Transverse colon (tissue), 4 donors: ENCODE measurements around the gene DCT. TPM values are rescaled to one million over a fixed set of nuclear protein-coding genes. Genes with fewer than 3 reads are reported as not detected.

Experiments used
- DNase-seq: peaks from one replicate; pipeline ENCODE4 v3.0.0-alpha.2; 2019
- H3K27ac ChIP-seq, 4 donors: fragments of 200-600 bp; sonication (generic); 2 replicates each; pipeline ENCODE4 v1.5.1; 2016 to 2018; ENCODE audit warnings: inconsistent platforms in 4 of 4
- H3K27me3 ChIP-seq: fragments of 200-600 bp; sonication (generic); 2 replicates; pipeline ENCODE4 v1.5.1; 2017; ENCODE audit warnings: inconsistent platforms
- H3K36me3 ChIP-seq, 4 donors: fragments of 200-600 bp; sonication (generic); 2 replicates each; pipeline ENCODE4 v1.5.1; 2017 to 2019; ENCODE audit warnings: inconsistent platforms in 4 of 4
- H3K4me1 ChIP-seq, 4 donors: fragments of 200-600 bp; sonication (generic); 2 replicates each; pipeline ENCODE4 v1.5.1; 2017 to 2020; ENCODE audit warnings: inconsistent platforms in 4 of 4
- H3K4me3 ChIP-seq, 4 donors: fragments of 200-600 bp; sonication (generic); 1 replicate in 1 of 4; 2 replicates in 3 of 4; pipeline versions ENCODE4 v1.5.1 to v1.6.1; 2017 to 2019; ENCODE audit warnings: inconsistent platforms in 4 of 4
- H3K9me3 ChIP-seq, 2 donors: fragments of 200-600 bp; sonication (generic); 2 replicates each; pipeline ENCODE4 v1.5.1; 2017 to 2019; ENCODE audit warnings: inconsistent platforms in 2 of 2
- CTCF ChIP-seq, 5 experiments: fragments of 200-600 bp in 3 of 5; fragments of 450-650 bp in 2 of 5; sonication (generic) in 3 of 5; IDR thresholded peaks; 1 replicate in 2 of 5; 2 replicates in 3 of 5; pipeline ENCODE4 v1.5.1; 2016 to 2017; ENCODE audit warnings: antibody characterized with exemption in 5 of 5, inconsistent platforms in 3 of 5, mild to moderate bottlenecking in 2 of 5, moderate library complexity in 1 of 5
- EP300 ChIP-seq: sonication (generic); formaldehyde crosslinking; IDR thresholded peaks from one replicate; pipeline ENCODE4 v1.6.1; 2017; ENCODE audit warnings: antibody characterized with exemption, low read depth
- POLR2A ChIP-seq: fragments of 450-650 bp; IDR thresholded peaks from one replicate; pipeline ENCODE4 v1.6.1; 2016; ENCODE audit warnings: antibody characterized with exemption, mild to moderate bottlenecking, moderate library complexity
- POLR2AphosphoS5 ChIP-seq, 3 donors: sonication (generic); formaldehyde crosslinking; IDR thresholded peaks; one replicate each; pipeline ENCODE4 v1.6.1; 2016; ENCODE audit warnings: antibody characterized with exemption in 3 of 3
- whole genome bisulfite sequencing, 2 donors: methylation state at CpG; one replicate each; pipeline ENCODE4 v1.1.5; 2018; ENCODE audit warnings: low coverage in 1 of 2; 5-methylcytosine and 5-hydroxymethylcytosine counted together
- in situ Hi-C, 4 donors: fragments of 200-750 bp; cut with MboI; loops; one replicate each; pipeline versions ENCODE4 v1.15.0 to v1.15.1; 2017; ENCODE audit warnings: low sequenced_read_pairs in 3 of 4, low pct_ligation_motif_present in 1 of 4, low pct_unique_long_range_greater_than_20kb in 1 of 4
- intact Hi-C: fragments of 100-400 bp; cut with DNase I; formaldehyde crosslinking; loops from one replicate; pipeline ENCODE4 v1.15.1; 2023; ENCODE audit warnings: low total_unique reads
- total RNA-seq, 4 donors: library from RNA; depleted of rRNA; stranded (reverse); fragments of >200 nt; gene quantifications; one replicate each; pipeline ENCODE4 v1.1.0, GENCODE V29; 2016

DCT gene
- total RNA-seq, 4 donors from 2014 or later, result not detected

GRCh38 chr13:94419304-94419924 lies 60.1 kb downstream of the DCT start:
- H3K36me3 ChIP-seq, result no peaks in the 10 kb centered on the region
- H3K27ac ChIP-seq, result no peak overlapping the region
- WGBS, 2 donors, result 57 to 60% methylated on average over 1 of the region's 1 CpG
- no peaks in the 10 kb centered on the region for H3K9me3 ChIP-seq
- TF ChIP-seq POLR2A, result no peak
- TF ChIP-seq CTCF (IDR thresholded peaks at IDR 0.05), result no peak
- no peak for TF ChIP-seq EP300
- TF ChIP-seq POLR2AphosphoS5 (IDR thresholded peaks at IDR 0.05), result no peak
- intact Hi-C loops, result no loop called here
- no peak for DNase-seq
- peaks cover 0 to 4% (median 0%) of the 10 kb centered on the region in 4 donors for H3K4me1 ChIP-seq
- H3K4me3 ChIP-seq, result no peak overlapping the region
- no peaks in the 10 kb centered on the region for H3K27me3 ChIP-seq
- in situ Hi-C loops, result no loop called here

GRCh38 chr13:94417294-94417693 lies 62.2 kb downstream of the DCT start:
- no peak overlapping the region for H3K27ac ChIP-seq
- TF ChIP-seq POLR2AphosphoS5 (IDR thresholded peaks at IDR 0.05) (no peak), CTCF (IDR thresholded peaks at IDR 0.05) (no peak), POLR2A (no peak), EP300 (no peak)
- H3K9me3 ChIP-seq, result no peaks in the 10 kb centered on the region
- intact Hi-C loops, result no loop called here
- H3K27me3 ChIP-seq, result no peaks in the 10 kb centered on the region
- H3K4me3 ChIP-seq, result no peak overlapping the region
- H3K36me3 ChIP-seq, result no peaks in the 10 kb centered on the region
- H3K4me1 ChIP-seq, result peaks cover 0 to 4% (median 0%) of the 10 kb centered on the region in 4 donors
- no peak for DNase-seq
- in situ Hi-C loops, result no loop called here

GRCh38 chr13:94416454-94417080 lies 62.9 kb downstream of the DCT start:
- H3K27ac ChIP-seq, result no peak overlapping the region

More at GRCh38 chr13:94416454-94417080, 62.9 kb downstream of the DCT start:
- no peaks in the 10 kb centered on the region for H3K9me3 ChIP-seq
- H3K4me3 ChIP-seq, result no peak overlapping the region
- WGBS, 2 donors, result 59% methylated on average over 5 to 7 of the region's 7 CpGs
- peaks cover 0 to 4% (median 0%) of the 10 kb centered on the region in 4 donors for H3K4me1 ChIP-seq
- no peak for TF ChIP-seq EP300
- TF ChIP-seq CTCF (IDR thresholded peaks at IDR 0.05), result peak in 3 of 5 experiments; percentile 12 to 23 (median 19)
- H3K36me3 ChIP-seq, result no peaks in the 10 kb centered on the region
- in situ Hi-C loops, result no loop called here
- no peaks in the 10 kb centered on the region for H3K27me3 ChIP-seq
- no peak for DNase-seq
- intact Hi-C loops, result no loop called here
